Nucleus accumbens (tissue), 56 donors: ENCODE data around the gene RPS6KL1.

Source experiments
- DNase-seq, 56 donors: peaks; one replicate each; lab custom pipeline; 2025; lab: John Stamatoyannopoulos, UW

RPS6KL1 gene

GRCh38 chr14:74922752-74923401, at the start of gene RPS6KL1:
TSS of gene RPS6KL1 (minus strand) at chr14:74923260. CDS start at chr14:74921541, 1,719 bp downstream.
- peak; percentile 23 to 94 (median 76) for DNase-seq

GRCh38 chr14:74968811-74969210, 45.8 kb upstream of the RPS6KL1 start:
- DNase-seq: no peak

- DNase-seq: no peak
These were observed 42.6 kb upstream of the RPS6KL1 start for GRCh38 chr14:74965486-74966153.

- no peak for DNase-seq
These were observed 41.9 kb upstream of the RPS6KL1 start for GRCh38 chr14:74964787-74965485.

GRCh38 chr14:74963705-74964271, 40.7 kb upstream of the RPS6KL1 start:
- DNase-seq: no peak

- no peak for DNase-seq
These were observed 40.2 kb upstream of the RPS6KL1 start for GRCh38 chr14:74963178-74963704.

GRCh38 chr14:74962493-74962892, 39.4 kb upstream of the RPS6KL1 start:
- DNase-seq: no peak

- no peak for DNase-seq
These were observed 39.0 kb upstream of the RPS6KL1 start for GRCh38 chr14:74962046-74962445.

- DNase-seq: no peak
These were observed 38.3 kb upstream of the RPS6KL1 start for GRCh38 chr14:74961238-74961911.

GRCh38 chr14:74960736-74961135, 37.7 kb upstream of the RPS6KL1 start:
- peak in 1 of 56 donors; percentile 4 for DNase-seq

- no peak for DNase-seq
These were observed 36.6 kb upstream of the RPS6KL1 start for GRCh38 chr14:74959596-74960180.

GRCh38 chr14:74956280-74957072, 33.4 kb upstream of the RPS6KL1 start:
- peak in 5 of 56 donors; percentile 7 to 24 (median 22) for DNase-seq

GRCh38 chr14:74956027-74956279, 32.9 kb upstream of the RPS6KL1 start:
- DNase-seq: no peak

GRCh38 chr14:74955229-74956026, 32.4 kb upstream of the RPS6KL1 start, which contains the start of gene PGF:
TSS of gene PGF (minus strand) at chr14:74955597. CDS start at chr14:74955242, 355 bp downstream.
- peak in 11 of 56 donors; percentile 4 to 55 (median 16) for DNase-seq

GRCh38 chr14:74954947-74955228, 31.8 kb upstream of the RPS6KL1 start:
- no peak for DNase-seq

- DNase-seq: peak in 4 of 56 donors; percentile 8 to 48 (median 10)
These were observed 31.3 kb upstream of the RPS6KL1 start for GRCh38 chr14:74954232-74954946.

GRCh38 chr14:74953686-74954085, 30.6 kb upstream of the RPS6KL1 start:
- DNase-seq: no peak
